Cardiac fibroblast (primary cell): ENCODE measurements around the gene METRNL.

Source experiments
- DNase-seq, 2 donors: peaks; one replicate each; pipeline versions ENCODE4 v3.0.0 to v3.0.0-alpha.2; 2010; ENCODE audit warnings: low read depth in 2 of 2
- H3K4me3 ChIP-seq, 2 donors: replicated peaks in 1 of 2; 1 replicate in 1 of 2; 2 replicates in 1 of 2; pipeline ENCODE4 v1.5.1; 2011; ENCODE audit warnings: low read depth in 2 of 2, low read length in 2 of 2, mild to moderate bottlenecking in 2 of 2, moderate library complexity in 1 of 2
- TF ChIP-seq, protein P1 (sequence below): IDR thresholded peaks from one replicate; pipeline ENCODE4 v1.5.1; 2011; ENCODE audit warnings: low read depth, mild to moderate bottlenecking, low read length, inconsistent platforms

The METRNL gene

DNA sequence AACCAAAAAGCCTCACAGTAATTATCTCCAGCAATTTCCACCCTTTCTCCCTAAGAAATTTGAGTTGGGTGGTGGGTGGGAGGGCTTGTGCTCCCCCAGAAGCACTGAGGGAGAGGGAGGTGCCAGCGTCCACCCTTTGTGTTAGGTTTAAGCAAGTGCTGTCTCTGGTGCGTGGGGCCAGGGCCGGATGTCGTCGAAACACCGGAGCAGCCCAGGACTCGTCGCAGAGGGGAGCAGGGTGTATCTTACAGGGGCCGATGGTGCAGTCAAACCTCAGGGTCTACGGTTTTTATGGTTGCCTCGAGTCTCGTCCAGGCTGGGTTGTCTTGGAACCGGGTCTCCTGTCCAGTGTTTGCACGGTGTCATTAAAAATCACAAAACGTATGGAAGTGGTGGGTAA lies 35.3 kb downstream of the METRNL start:
- H3K4me3 ChIP-seq = no peak overlapping the region
- DNase-seq = no peak
- TF ChIP-seq, protein P1, sequence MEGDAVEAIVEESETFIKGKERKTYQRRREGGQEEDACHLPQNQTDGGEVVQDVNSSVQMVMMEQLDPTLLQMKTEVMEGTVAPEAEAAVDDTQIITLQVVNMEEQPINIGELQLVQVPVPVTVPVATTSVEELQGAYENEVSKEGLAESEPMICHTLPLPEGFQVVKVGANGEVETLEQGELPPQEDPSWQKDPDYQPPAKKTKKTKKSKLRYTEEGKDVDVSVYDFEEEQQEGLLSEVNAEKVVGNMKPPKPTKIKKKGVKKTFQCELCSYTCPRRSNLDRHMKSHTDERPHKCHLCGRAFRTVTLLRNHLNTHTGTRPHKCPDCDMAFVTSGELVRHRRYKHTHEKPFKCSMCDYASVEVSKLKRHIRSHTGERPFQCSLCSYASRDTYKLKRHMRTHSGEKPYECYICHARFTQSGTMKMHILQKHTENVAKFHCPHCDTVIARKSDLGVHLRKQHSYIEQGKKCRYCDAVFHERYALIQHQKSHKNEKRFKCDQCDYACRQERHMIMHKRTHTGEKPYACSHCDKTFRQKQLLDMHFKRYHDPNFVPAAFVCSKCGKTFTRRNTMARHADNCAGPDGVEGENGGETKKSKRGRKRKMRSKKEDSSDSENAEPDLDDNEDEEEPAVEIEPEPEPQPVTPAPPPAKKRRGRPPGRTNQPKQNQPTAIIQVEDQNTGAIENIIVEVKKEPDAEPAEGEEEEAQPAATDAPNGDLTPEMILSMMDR = no peak

DNA sequence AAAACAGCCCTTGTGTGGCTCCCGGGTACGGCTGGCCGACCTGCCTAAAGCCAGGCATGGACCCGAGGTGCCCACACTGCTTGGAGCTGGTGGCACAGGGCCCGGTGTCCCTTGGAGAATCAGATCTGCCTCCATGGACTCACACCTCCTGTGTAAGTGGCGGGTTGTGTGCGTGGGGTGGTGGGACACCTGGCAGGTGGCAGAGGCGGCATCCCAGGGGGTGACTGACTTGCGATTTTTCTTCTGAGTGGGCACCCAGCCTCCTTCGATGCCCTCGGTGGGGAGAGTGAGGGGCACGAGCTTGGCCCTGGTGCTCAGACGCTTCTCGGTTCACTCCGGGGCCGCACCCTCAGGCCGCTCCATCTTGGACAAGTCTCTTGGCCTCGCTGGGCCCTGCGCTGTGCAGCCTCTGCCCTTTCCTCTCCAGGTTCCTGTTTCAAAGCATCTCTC lies 35.8 kb downstream of the METRNL start:
- H3K4me3 ChIP-seq = no peak overlapping the region
- DNase-seq = no peak
- TF ChIP-seq, protein P1 = no peak

DNA sequence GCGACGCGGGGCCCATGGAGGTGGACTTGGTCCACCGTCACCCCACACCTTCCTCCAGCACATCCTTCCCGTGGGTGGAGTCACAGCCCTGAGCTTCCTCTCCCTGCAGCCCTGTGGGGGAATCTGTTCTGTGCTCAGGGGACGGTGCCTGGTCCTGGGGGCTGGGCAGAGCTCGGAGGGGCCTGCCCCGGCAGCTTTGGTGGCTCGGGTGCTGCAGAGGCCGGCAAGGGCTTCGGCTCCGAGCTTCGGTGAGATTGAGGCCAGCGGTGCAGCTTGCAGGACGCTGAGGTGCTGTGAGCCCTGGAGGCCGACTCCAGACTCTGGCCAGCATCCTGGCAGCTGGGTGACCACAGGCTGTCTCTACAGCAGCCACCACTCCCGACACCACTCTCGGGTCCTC lies 36.4 kb downstream of the METRNL start:
- TF ChIP-seq, protein P1 = no peak
- no peak overlapping the region for H3K4me3 ChIP-seq
- DNase-seq = no peak

DNA sequence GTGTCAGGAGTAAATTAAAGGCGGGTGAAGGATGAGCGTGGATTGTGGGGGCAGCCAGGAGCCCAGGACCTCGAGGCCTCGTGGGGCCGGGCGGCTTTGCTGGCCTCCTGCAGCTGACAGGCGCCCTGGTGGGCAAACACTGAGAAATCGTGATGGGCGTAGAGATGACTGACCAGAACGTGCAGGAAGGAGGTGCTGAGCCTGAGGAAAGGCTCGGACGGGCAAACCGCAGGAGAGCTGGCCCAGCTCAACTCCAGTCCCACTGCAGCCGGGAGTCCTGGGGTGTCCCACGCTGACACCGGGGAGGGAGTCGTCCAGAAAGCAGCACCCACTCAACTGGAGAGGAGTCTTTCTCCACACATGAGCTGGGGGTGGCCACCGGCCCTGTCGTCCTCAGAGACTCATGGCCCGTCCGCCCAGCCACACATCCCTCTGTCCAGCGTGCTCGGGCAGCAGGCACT lies 36.9 kb downstream of the METRNL start:
- no peak overlapping the region for H3K4me3 ChIP-seq
- TF ChIP-seq, protein P1 = no peak
- DNase-seq = no peak

DNA sequence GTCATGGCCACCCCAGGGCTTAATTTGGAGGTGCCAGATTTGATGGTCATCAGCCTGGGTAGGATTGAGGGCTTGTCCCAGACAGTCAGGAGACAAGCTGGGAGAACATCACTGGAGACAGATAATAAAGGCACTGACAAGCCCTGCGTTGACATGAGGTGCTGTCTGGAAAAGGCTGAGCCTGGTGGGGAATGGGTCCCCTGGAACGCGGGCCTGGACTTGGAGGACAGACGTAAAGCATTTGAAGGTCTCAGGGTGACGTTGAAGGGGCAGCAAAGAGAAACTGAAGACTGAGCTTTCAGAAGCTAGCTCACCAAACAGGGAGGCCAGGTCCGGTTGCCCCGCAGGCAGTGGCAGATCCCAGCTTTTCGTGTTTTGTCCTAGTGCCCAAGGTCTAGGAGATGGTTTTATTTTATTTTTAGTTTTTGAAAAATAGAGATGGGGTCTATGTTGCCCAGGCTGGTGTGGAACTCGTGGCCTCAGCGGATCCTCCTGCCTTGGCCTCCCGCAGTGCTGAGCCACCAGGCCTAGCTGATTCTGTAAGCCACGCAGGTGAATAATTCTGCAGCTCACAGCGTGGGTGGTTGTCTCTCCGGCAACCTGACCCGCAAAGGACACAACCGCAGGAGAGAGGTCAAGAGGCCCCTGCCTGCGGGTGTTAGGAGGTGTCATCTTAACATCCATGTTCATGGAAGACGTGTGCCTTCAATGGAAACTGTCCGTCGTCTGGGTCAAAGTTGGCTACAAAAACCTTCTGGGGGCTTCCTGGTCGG lies 37.6 kb downstream of the METRNL start:
- no peak for DNase-seq
- TF ChIP-seq, protein P1 = no peak
- H3K4me3 ChIP-seq = no peak overlapping the region

DNA sequence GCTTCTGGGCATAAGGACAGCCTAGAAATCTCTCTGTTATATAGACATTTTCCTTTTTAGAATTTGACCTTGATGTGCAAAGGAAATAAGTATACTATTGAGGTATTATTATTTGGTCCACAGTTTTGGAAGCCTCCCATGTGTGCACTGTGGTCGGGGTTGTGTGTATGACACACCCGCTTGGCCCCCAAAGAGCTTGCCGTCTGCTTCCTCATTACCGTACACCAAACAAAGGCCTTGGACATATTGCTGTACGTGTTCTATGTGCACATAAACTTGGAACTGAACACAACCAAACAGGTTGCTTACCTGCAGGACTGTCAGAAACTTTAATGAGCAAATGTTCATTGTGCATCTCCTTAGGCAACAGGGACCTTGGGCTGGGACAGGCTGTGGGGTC lies 38.2 kb downstream of the METRNL start:
- no peak overlapping the region for H3K4me3 ChIP-seq
- DNase-seq = no peak
- TF ChIP-seq, protein P1 = no peak
